Measurements from ENCODE around the gene TWNK.
A peak's percentile ranks its signal among the peaks of the same experiment; 100 is the strongest.

Gene TWNK

DNA sequence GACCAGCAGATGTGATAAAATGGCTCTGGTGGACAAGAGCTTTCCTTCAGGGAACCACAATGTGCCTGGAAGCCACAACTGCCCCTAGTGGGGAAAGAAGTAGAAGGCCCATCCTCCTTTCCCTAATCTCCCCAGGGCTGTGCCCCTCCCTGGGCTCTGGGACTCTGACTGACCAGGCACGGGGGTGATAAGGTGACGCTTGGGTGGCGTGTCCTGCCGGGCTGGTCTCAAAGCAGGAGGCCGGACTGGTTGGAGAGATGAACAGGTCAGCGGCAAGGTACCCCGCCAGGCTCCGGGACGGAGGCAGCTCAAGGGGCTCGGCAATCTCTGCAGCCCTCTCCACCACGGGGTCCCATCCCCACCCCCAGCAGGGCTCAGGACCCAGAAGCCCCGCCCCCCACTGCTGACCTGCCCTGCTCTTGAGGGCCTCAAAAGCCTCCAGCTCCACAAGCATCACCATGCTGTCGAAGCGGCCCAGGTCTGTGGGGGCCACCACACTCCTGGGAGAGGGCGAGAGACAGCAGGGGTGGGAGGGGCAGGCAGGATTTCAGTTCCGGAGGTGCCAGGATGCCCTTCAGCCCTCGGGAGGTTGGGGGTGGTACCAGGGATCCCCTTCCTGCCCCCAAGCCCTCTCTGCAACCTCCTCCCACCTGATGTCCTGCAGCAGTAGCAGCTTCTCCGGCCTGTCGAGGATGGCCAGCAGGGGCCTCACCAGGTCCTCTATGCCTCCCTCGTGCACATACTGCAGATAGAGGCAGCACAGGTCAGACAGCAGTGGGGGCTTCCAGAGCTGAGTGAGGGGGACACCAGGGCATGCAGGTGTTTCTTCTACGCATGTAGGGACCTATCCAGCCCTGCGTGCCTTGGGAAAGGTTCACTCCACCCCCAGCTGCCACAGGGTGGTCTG, 24.4 kb downstream of the TWNK start:
- Histone ChIP-seq H3K4me1 (ENCODE audit: control insufficient read depth, insufficient read depth, low read length) (peaks cover 21% of the 10 kb centered on the region), H3K4me3 (ENCODE audit: low read length) (no peak overlapping the region), H3K9ac (ENCODE audit: low read length) (no peak overlapping the region), H3K36me3 (ENCODE audit: control insufficient read depth, insufficient read depth, low read length) (no peaks in the 10 kb centered on the region), H3K27ac (ENCODE audit: low read depth, low read length) (no peak overlapping the region), H3K27me3 (ENCODE audit: control insufficient read depth, insufficient read depth, low read length) (peaks cover 4% of the 10 kb centered on the region)

DNA sequence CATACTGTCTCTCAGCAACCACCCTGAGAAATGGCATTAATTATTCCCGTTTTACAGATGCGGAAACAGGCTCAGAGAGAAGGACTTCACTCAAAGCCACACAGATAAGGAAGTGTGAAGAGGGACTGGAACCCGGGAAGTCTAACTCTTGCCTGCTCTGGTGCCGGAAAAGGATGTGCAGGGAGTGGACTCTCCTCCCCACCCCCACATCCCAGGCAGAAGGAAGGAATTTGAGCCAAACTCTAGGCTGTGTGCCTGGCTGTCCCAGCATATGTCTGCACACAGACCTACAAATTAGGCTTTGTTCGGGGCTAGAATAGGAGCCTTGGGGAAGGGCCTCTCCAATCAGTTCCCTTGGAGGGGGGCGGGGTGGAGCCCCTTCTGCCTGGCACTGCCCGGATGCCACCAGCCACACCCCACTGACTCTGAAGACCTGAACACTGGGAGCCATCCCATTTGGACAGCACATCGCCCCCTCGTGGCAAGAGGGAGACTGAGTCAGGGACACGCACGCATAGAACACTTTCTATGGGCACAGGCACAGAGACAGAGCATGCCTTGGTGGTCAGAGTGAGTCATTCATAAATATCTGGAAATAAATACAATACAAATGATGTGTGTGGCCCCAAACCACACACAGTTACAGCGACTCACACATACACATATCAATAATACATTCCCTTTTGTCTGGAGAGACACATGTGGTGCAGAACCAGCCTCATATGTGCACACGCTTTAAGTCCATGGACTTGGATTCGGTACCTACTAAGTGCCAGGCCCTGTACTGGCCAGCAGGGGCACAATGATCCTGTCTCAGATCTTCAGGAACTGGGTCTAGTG, 25.4 kb downstream of the TWNK start:
- H3K9ac ChIP-seq (ENCODE audit: low read length): no peak overlapping the region
- no peaks in the 10 kb centered on the region for H3K36me3 ChIP-seq (ENCODE audit: control insufficient read depth, insufficient read depth, low read length)
- peak overlapping the region; percentile 36 for H3K27ac ChIP-seq (ENCODE audit: low read depth, low read length)
- peaks cover 5% of the 10 kb centered on the region for H3K27me3 ChIP-seq (ENCODE audit: control insufficient read depth, insufficient read depth, low read length)
- H3K4me3 ChIP-seq (ENCODE audit: low read length): no peak overlapping the region
- H3K4me1 ChIP-seq (ENCODE audit: control insufficient read depth, insufficient read depth, low read length): peaks cover 15% of the 10 kb centered on the region

DNA sequence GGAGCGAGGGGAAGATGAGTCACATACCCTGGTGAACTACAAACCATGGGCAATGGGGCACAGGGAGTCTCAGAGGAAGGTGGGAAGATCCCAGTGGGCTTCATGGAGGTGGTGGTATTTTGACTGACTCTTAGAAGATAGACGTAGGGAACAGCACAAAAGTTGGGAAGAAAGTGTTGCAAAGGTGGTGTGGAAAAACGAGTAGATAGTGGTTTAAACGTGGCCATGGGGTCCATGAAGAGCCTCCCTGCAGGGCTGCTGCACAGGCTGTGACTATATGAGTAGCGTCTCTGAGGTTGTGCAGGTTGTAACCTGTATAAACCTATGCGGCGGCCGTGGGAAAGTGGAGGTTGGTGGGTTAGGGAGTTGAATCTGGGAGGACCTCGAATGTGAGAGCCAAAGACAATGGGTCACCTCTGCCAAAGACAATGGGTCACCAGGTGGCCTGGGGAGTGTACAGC, 26.1 kb downstream of the TWNK start:
- no peak overlapping the region for H3K4me3 ChIP-seq (ENCODE audit: low read length)
- peaks cover 11% of the 10 kb centered on the region for H3K4me1 ChIP-seq (ENCODE audit: control insufficient read depth, insufficient read depth, low read length)
- H3K27ac ChIP-seq (ENCODE audit: low read depth, low read length): peak overlapping the region; percentile 29
- no peaks in the 10 kb centered on the region for H3K36me3 ChIP-seq (ENCODE audit: control insufficient read depth, insufficient read depth, low read length)
- H3K27me3 ChIP-seq (ENCODE audit: control insufficient read depth, insufficient read depth, low read length): peaks cover 5% of the 10 kb centered on the region
- no peak overlapping the region for H3K9ac ChIP-seq (ENCODE audit: low read length)

DNA sequence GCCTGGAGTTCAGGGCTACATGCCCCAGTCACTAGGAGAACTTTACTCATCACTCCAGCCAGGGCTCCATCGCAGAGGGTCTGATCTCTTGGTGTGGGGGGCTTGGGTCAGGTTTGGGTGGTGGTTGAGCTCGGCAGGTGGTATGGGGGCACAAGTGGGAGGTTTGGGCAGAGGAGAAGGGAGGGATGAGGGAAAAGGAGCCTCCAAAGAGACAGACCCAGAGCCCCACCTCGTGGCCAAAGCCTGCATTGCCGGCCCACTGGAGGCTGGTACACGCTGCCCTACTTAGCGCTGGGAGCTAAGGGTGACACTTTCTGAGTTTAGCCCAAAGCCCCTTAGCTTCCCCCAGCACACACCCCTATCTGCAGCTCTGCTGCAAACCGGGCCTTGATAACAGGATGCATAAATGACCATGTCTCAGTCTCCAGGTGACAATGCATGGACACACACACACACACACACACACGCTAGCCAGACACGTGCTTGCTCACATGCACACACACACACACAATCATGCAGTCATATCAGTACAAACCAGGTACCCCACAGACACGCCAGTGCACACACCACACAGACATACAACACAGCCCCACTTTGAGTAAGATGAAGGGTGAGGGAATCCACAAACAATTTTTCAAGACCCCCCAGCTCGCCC, 27.0 kb downstream of the TWNK start:
- H3K9ac ChIP-seq (ENCODE audit: low read length): no peak overlapping the region
- no peak overlapping the region for H3K4me3 ChIP-seq (ENCODE audit: low read length)
- peaks cover 5% of the 10 kb centered on the region for H3K27me3 ChIP-seq (ENCODE audit: control insufficient read depth, insufficient read depth, low read length)
- H3K36me3 ChIP-seq (ENCODE audit: control insufficient read depth, insufficient read depth, low read length): no peaks in the 10 kb centered on the region
- peaks cover 11% of the 10 kb centered on the region for H3K4me1 ChIP-seq (ENCODE audit: control insufficient read depth, insufficient read depth, low read length)
- no peak overlapping the region for H3K27ac ChIP-seq (ENCODE audit: low read depth, low read length)

DNA sequence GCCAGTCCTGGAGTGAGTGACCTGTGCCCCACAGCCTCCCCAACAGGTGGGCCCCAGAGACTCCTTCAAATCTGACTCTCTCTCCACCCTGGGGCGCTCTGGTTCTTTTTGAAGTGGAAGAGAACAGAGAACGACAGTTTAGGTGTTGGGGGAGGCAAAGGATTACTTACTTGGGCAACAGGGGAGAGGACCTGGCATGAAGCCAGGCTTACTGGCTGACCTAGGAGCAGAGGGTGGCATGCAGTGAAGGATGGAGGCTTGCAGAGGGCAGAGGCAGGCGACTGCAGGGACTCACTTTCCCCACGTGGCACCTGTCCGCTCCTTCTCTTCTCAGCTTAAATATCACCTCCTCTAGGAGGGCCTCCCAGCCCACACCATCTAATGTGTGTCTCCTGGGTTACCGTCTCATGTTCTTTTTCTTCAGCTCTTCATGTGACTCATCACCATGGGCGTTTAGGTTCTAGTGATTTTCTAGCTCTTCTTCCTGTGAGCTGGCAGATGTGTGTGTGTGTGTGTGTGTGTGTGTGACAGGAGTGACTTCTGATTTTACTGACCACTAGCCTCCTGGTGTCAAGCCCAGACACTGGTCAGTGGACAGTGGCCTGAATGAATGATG, 27.7 kb downstream of the TWNK start:
- Histone ChIP-seq H3K4me1 (ENCODE audit: control insufficient read depth, insufficient read depth, low read length) (peaks cover 11% of the 10 kb centered on the region), H3K9ac (ENCODE audit: low read length) (no peak overlapping the region), H3K4me3 (ENCODE audit: low read length) (no peak overlapping the region), H3K27me3 (ENCODE audit: control insufficient read depth, insufficient read depth, low read length) (peaks cover 5% of the 10 kb centered on the region), H3K36me3 (ENCODE audit: control insufficient read depth, insufficient read depth, low read length) (no peaks in the 10 kb centered on the region), H3K27ac (ENCODE audit: low read depth, low read length) (no peak overlapping the region)

DNA sequence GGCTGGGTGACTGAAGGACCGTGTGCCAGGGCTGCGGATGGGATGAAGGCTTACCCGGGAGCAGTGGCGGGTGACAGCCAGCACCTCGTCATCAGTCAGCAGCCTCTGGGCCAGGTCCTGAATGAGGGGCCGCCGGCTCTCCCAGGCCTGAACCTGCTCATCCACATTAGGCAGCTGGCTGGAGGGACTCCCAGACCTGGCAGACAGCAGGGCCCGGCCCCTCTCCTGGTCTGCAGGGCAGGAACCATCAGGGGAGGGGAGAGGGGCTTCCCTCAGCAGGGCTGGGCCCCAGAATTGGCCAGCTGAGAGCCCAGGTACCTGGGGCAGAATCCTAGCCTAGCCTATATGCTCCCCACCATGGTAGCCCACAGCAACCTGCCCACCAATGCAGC, 28.2 kb downstream of the TWNK start:
- H3K4me3 ChIP-seq (ENCODE audit: low read length): no peak overlapping the region
- H3K9ac ChIP-seq (ENCODE audit: low read length): no peak overlapping the region
- H3K36me3 ChIP-seq (ENCODE audit: control insufficient read depth, insufficient read depth, low read length): no peaks in the 10 kb centered on the region
- peaks cover 11% of the 10 kb centered on the region for H3K4me1 ChIP-seq (ENCODE audit: control insufficient read depth, insufficient read depth, low read length)
- peaks cover 5% of the 10 kb centered on the region for H3K27me3 ChIP-seq (ENCODE audit: control insufficient read depth, insufficient read depth, low read length)
- H3K27ac ChIP-seq (ENCODE audit: low read depth, low read length): no peak overlapping the region

DNA sequence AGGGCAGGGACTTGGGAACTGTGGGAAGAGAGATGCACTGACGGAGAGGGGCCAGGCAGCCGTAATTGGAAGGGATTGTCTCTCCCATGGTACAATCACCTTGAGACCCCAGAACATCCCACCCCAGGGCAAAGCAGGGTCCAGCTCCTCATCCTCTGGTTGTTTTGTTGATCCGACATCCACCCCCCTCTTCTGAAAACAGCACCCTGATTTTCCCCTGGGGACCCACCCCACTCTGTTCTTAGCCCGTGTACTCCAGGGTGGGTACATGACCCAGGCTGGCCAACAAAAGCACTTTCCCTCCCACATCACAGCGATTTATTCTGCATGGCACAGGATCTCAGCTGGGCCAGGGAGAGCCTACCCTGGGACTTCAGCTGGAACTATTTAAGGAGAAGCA, 29.5 kb downstream of the TWNK start:
- Histone ChIP-seq H3K36me3 (ENCODE audit: control insufficient read depth, insufficient read depth, low read length) (no peaks in the 10 kb centered on the region), H3K4me1 (ENCODE audit: control insufficient read depth, insufficient read depth, low read length) (peaks cover 11% of the 10 kb centered on the region), H3K27ac (ENCODE audit: low read depth, low read length) (no peak overlapping the region), H3K4me3 (ENCODE audit: low read length) (no peak overlapping the region), H3K9ac (ENCODE audit: low read length) (no peak overlapping the region), H3K27me3 (ENCODE audit: control insufficient read depth, insufficient read depth, low read length) (peaks cover 5% of the 10 kb centered on the region)

DNA sequence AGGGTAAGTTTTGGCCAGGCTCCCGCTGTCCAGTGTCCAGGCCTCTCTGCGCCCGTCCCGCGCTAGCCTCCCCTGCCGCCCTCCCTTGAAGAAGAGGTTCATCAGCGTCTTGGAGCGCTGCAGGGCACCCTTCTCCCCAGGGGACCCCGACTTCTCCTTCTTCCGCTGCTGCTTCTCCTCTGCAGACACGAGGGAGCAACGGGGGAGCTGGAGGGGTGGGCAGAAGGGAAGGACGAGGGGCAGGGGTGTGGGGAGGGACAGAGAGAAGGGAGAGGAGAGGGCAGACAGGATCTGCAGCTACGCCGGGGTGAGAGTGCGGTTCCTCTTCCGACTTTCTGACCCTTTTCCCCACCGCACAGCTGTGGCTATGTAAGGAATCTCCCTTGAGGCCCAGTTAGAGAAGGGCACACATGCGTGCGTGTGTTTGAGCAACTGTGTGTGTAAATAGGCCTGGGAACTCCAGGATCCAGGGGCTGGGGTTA, 30.8 kb downstream of the TWNK start:
- Histone ChIP-seq H3K9ac (ENCODE audit: low read length) (no peak overlapping the region), H3K27ac (ENCODE audit: low read depth, low read length) (no peak overlapping the region)

DNA sequence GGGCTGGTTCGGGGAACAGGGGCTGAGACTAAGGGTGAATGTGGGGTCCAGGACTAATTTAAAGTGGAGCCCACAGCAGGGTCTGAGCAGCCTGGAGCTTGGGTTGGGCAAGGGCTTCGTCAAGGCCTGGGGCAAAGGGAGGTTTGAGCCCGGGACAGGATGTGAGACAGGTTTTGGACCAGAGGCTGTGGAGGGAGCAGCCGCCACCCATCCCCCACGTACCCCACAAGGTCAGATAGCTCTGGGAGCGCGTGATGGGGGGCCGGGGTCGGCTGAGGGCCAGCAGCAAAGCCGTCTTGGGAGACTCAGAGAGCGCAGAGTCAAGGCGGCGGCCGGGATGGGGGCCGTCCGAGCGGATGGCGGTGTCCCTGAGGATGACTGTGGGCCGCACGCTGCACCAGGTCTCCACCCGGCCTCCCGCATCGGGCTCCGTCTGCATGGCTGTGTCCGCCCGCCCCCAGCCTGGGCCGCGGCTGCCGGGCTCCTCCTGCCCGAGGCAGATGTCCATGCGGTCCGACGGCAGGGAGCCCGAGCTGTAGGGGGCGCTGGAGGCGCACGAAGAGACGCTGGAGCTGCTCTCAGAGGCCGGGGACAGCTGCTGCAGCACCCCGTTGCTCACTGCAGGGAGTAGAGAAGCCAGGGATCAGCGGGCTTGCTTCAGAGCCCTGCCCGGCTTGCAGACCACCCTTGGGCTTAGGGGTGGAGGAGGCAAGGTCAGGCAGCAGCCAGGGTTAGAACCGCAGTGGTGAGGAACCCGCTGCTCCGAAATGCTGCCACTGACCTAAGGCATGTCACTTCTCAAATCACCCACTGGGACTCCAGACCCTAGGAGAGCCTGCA, 31.5 kb downstream of the TWNK start:
- Histone ChIP-seq H3K27me3 (ENCODE audit: control insufficient read depth, insufficient read depth, low read length) (peaks cover 5% of the 10 kb centered on the region), H3K4me3 (ENCODE audit: low read length) (no peak overlapping the region), H3K27ac (ENCODE audit: low read depth, low read length) (no peak overlapping the region), H3K4me1 (ENCODE audit: control insufficient read depth, insufficient read depth, low read length) (peaks cover 3% of the 10 kb centered on the region), H3K36me3 (ENCODE audit: control insufficient read depth, insufficient read depth, low read length) (no peaks in the 10 kb centered on the region), H3K9ac (ENCODE audit: low read length) (no peak overlapping the region)

More for the DNA sequence above, 30.8 kb downstream of the TWNK start:
- H3K36me3 ChIP-seq (ENCODE audit: control insufficient read depth, insufficient read depth, low read length): no peaks in the 10 kb centered on the region
- no peak overlapping the region for H3K4me3 ChIP-seq (ENCODE audit: low read length)
- H3K4me1 ChIP-seq (ENCODE audit: control insufficient read depth, insufficient read depth, low read length): peaks cover 5% of the 10 kb centered on the region
- H3K27me3 ChIP-seq (ENCODE audit: control insufficient read depth, insufficient read depth, low read length): peaks cover 5% of the 10 kb centered on the region

DNA sequence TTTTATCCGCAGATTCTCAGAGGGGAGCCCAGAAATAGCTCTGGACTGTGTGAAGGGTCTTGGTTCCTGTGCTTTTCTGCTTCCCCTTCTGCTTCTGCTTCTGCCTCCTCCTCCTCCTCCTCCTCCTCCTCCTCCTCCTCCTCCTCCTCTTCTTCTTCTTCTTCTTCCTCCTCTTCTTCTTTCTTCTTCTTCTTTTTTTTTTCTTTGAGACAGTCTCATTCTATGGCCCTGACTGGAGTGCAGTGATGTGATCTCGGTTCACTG, 32.0 kb downstream of the TWNK start:
- H3K27ac ChIP-seq (ENCODE audit: low read depth, low read length): no peak overlapping the region
- peaks cover 5% of the 10 kb centered on the region for H3K27me3 ChIP-seq (ENCODE audit: control insufficient read depth, insufficient read depth, low read length)
- no peak overlapping the region for H3K4me3 ChIP-seq (ENCODE audit: low read length)
- no peaks in the 10 kb centered on the region for H3K4me1 ChIP-seq (ENCODE audit: control insufficient read depth, insufficient read depth, low read length)
- H3K9ac ChIP-seq (ENCODE audit: low read length): no peak overlapping the region
- H3K36me3 ChIP-seq (ENCODE audit: control insufficient read depth, insufficient read depth, low read length): no peaks in the 10 kb centered on the region

DNA sequence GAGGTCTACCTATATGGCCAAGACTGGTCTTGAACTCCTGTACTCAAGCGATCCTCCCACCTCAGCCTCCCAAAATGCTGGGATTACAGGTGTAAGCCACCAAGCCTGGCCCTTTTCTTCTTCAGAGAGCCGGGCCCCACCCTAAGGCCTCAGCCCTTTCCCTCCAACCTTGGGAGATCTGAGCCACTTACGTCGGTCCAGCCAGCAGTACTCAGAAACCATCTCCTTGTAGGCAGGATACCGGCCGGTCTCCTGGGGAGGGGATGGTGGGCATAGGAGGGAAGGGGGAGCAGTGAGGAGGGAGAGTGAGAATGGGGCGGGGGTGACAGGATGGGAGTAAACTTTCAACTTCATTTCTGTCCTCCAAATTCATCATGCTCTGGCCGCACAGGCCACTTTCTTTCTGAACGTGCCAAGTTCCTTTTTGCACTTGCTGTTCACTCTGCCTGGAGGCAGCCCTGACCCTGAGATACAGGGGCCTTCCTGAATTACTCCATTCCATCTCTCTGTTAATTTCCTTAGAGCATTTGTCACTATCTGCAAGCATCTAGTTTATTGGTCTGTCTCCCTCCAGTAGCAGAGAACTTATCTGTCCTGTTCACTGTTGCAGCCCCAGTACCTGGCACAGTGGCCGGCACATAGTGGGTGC, 33.2 kb downstream of the TWNK start:
- Histone ChIP-seq H3K27ac (ENCODE audit: low read depth, low read length) (no peak overlapping the region), H3K27me3 (ENCODE audit: control insufficient read depth, insufficient read depth, low read length) (peaks cover 5% of the 10 kb centered on the region)

More for the DNA sequence above, 33.2 kb downstream of the TWNK start:
- Histone ChIP-seq H3K36me3 (ENCODE audit: control insufficient read depth, insufficient read depth, low read length) (no peaks in the 10 kb centered on the region), H3K4me1 (ENCODE audit: control insufficient read depth, insufficient read depth, low read length) (no peaks in the 10 kb centered on the region), H3K4me3 (ENCODE audit: low read length) (no peak overlapping the region), H3K9ac (ENCODE audit: low read length) (no peak overlapping the region)
